Astrocyte of the cerebellum (primary cell): ENCODE results near the gene CHRNA4.

Source experiments
- DNase-seq: peaks from one replicate; pipeline ENCODE4 v3.0.0-alpha.2; 2011; ENCODE audit warnings: low read depth
- H3K4me3 ChIP-seq: 2 replicates; pipeline ENCODE4 v1.5.1; 2011; ENCODE audit warnings: mild to moderate bottlenecking, low read depth, low read length, moderate library complexity
- in situ Hi-C: cut with HindIII; loops from 2 replicates; pipeline ENCODE4 v1.10.0; 2017; ENCODE audit warnings: low sequenced_read_pairs
- TF ChIP-seq, protein P1 (sequence below): IDR thresholded peaks from 2 replicates; pipeline ENCODE4 v1.5.1; 2012; ENCODE audit warnings: low read length, low read depth, moderate library complexity, mild to moderate bottlenecking; ENCODE audit errors: missing control alignments

CHRNA4 gene

GRCh38 chr20:63317061-63317460 lies 44.1 kb downstream of the CHRNA4 start:
- no peak for DNase-seq
- in situ Hi-C loops, result no loop called here
- H3K4me3 ChIP-seq, result no peak overlapping the region
- TF ChIP-seq, protein P1, sequence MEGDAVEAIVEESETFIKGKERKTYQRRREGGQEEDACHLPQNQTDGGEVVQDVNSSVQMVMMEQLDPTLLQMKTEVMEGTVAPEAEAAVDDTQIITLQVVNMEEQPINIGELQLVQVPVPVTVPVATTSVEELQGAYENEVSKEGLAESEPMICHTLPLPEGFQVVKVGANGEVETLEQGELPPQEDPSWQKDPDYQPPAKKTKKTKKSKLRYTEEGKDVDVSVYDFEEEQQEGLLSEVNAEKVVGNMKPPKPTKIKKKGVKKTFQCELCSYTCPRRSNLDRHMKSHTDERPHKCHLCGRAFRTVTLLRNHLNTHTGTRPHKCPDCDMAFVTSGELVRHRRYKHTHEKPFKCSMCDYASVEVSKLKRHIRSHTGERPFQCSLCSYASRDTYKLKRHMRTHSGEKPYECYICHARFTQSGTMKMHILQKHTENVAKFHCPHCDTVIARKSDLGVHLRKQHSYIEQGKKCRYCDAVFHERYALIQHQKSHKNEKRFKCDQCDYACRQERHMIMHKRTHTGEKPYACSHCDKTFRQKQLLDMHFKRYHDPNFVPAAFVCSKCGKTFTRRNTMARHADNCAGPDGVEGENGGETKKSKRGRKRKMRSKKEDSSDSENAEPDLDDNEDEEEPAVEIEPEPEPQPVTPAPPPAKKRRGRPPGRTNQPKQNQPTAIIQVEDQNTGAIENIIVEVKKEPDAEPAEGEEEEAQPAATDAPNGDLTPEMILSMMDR, result no peak

DNA sequence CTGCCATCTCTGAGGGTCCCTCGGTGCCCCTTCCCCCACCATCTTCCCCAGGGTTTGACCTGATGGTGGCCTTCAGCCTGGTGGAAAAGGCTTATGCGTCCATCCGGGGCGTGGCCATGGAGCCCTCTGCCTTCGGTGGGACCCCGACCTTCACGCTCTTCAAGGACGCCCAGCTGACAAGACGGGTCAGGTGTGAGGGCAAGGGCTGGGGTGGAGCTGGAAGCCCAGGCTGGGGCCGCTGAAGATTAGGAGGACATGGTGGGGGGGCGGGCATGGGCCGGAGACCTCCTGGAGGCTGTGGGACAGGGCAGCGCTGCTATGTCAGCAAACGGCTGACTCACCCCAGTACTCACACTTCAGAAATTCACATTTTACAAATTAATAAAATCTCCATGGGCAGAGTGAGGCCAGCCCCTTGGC lies 44.6 kb downstream of the CHRNA4 start:
- no peak for DNase-seq
- TF ChIP-seq, protein P1, result no peak
- H3K4me3 ChIP-seq, result no peak overlapping the region
- in situ Hi-C loops, result no loop called here

DNA sequence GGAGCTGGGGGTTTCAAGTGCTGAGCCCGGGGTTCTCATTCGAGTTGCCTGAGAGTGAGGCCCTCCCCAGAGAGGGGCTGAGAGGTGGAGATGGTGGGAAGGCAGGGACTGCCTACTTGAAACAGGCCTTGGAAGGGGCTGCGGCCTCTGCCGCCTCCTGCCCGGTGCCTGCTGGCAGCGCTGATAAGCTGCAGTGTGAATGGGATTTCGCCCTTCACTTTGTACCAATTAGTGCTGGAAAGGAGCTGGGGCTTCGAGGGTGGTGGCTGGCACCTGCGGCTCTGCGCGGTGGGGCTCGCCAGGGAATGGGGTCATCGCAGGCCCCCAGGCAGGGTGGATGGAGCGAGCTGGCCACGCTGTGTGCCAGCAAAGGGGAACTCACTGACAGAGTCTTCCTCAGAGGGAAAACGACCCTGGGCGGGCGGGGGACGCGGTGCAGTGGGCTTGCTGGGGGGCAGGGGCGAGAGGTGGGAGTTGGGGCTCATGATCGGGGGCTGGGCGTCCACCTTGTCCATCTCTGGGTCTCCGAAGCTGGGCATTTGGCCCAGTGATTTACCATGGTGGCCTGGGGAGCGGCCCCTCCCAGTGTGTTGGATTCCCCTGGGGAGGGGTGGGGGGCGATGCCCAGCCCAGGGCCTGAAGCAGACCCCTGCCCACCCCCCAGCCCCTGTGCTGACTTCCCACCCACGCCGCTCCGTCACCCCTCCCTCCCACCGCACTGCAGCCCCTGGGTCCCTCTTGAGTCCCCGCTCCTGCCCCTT lies 45.2 kb downstream of the CHRNA4 start:
- no peak overlapping the region for H3K4me3 ChIP-seq
- TF ChIP-seq, protein P1, result no peak
- no peak for DNase-seq
- in situ Hi-C loops, result no loop called here

GRCh38 chr20:63315240-63315689 lies 45.9 kb downstream of the CHRNA4 start:
- TF ChIP-seq, protein P1, result no peak
- H3K4me3 ChIP-seq, result no peak overlapping the region
- in situ Hi-C loops, result no loop called here
- DNase-seq, result no peak

GRCh38 chr20:63314566-63315239 lies 46.4 kb downstream of the CHRNA4 start:
- in situ Hi-C loops, result no loop called here
- DNase-seq, result no peak
- TF ChIP-seq, protein P1, result no peak
- H3K4me3 ChIP-seq, result no peak overlapping the region

- no peak overlapping the region for H3K4me3 ChIP-seq
- in situ Hi-C loops, result no loop called here
- TF ChIP-seq, protein P1, result no peak
- DNase-seq, result no peak
Observed at GRCh38 chr20:63314015-63314471, 47.1 kb downstream of the CHRNA4 start.
